ACC112 (cell line): ENCODE results near the gene C2orf72.
"Not testable (repeated sequence)": the region's sequence is repeated elsewhere in the genome, so short reads cannot be mapped to it uniquely, and the experiment has no call there.

Experiments used
- H2AFZ ChIP-seq: fragments of 200-600 bp; sonication (generic); one replicate; pipeline ENCODE4 v1.6.0; 2017; ENCODE audit warnings: antibody characterized with exemption, low read length; ENCODE audit not compliant: unreplicated experiment
- H3K27ac ChIP-seq: fragments of 200-600 bp; sonication (generic); 2 replicates; pipeline ENCODE4 v1.5.1; 2014; ENCODE audit warnings: low read depth, mild to moderate bottlenecking, antibody characterized with exemption, low read length, moderate library complexity
- H3K27me3 ChIP-seq: fragments of 200-600 bp; sonication (generic); 2 replicates; pipeline ENCODE4 v1.6.1; 2014; ENCODE audit warnings: mild to moderate bottlenecking, antibody characterized with exemption, low read length, moderate library complexity, mixed read lengths; ENCODE audit not compliant: insufficient read depth
- H3K36me3 ChIP-seq: fragments of 200-600 bp; sonication (generic); 2 replicates; pipeline ENCODE4 v1.6.1; 2016; ENCODE audit warnings: mild to moderate bottlenecking, antibody characterized with exemption, low read length, moderate library complexity, mixed read lengths; ENCODE audit not compliant: insufficient read depth
- H3K4me1 ChIP-seq: fragments of 200-600 bp; sonication (generic); one replicate; pipeline ENCODE4 v1.6.1; 2016; ENCODE audit warnings: low read length, mixed read lengths; ENCODE audit not compliant: insufficient read depth, unreplicated experiment, control insufficient read depth
- H3K4me3 ChIP-seq: fragments of 200-600 bp; sonication (generic); 2 replicates; pipeline ENCODE4 v1.5.1; 2014; ENCODE audit warnings: mild to moderate bottlenecking, low read depth, low read length
- H3K79me2 ChIP-seq: fragments of 200-600 bp; sonication (generic); one replicate; pipeline ENCODE4 v1.6.0; 2016; ENCODE audit warnings: low read length; ENCODE audit not compliant: control insufficient read depth, unreplicated experiment, insufficient read depth

C2orf72 gene

GRCh38 chr2:231056453-231057416 is 19.4 kb downstream of the C2orf72 start, which contains the start of gene PSMD1:
PSMD1 (plus strand) TSS chr2:231056867; CDS start chr2:231057026, 159 bp downstream.
- H3K27ac ChIP-seq, result peak within 1 kb of the TSS; percentile 69
- peaks cover 49% of the 10 kb centered on the region for H3K79me2 ChIP-seq
- H3K4me1 ChIP-seq, result peaks cover 30% of the 10 kb centered on the region
- H3K27me3 ChIP-seq, result no peaks in the 10 kb centered on the region
- H2AFZ ChIP-seq, result peak within 1 kb of the TSS; percentile 79
- peak within 1 kb of the TSS; percentile 92 for H3K4me3 ChIP-seq
- peaks cover 6% of the 10 kb centered on the region; the same call in 1 of the 2 replicates for H3K36me3 ChIP-seq

- Histone ChIP-seq H3K36me3 (peaks cover 14% of the 10 kb centered on the region), H3K4me3 (peak overlapping the region; percentile 92), H2AFZ (no peak overlapping the region), H3K27ac (peak overlapping the region; percentile 69), H3K27me3 (no peaks in the 10 kb centered on the region), H3K79me2 (peaks cover 58% of the 10 kb centered on the region), H3K4me1 (peaks cover 30% of the 10 kb centered on the region)
These were observed 20.3 kb downstream of the C2orf72 start for GRCh38 chr2:231057590-231057989.

GRCh38 chr2:231058761-231059550 is 21.6 kb downstream of the C2orf72 start:
- Histone ChIP-seq H3K27me3 (no peaks in the 10 kb centered on the region), H3K36me3 (peaks cover 24% of the 10 kb centered on the region), H3K27ac (peak overlapping the region; percentile 69), H2AFZ (no peak overlapping the region), H3K79me2 (peaks cover 69% of the 10 kb centered on the region), H3K4me3 (peak overlapping the region; percentile 92), H3K4me1 (peaks cover 30% of the 10 kb centered on the region)

GRCh38 chr2:231059756-231060155 is 22.4 kb downstream of the C2orf72 start:
- Histone ChIP-seq H3K27ac (peak overlapping the region; percentile 69; the same call in 1 of the 2 replicates), H3K27me3 (no peaks in the 10 kb centered on the region), H3K36me3 (peaks cover 27% of the 10 kb centered on the region), H2AFZ (no peak overlapping the region), H3K4me1 (peaks cover 30% of the 10 kb centered on the region), H3K4me3 (peak overlapping the region; percentile 32), H3K79me2 (peaks cover 69% of the 10 kb centered on the region)

- Histone ChIP-seq H3K4me1 (peaks cover 30% of the 10 kb centered on the region), H2AFZ (no peak overlapping the region), H3K27ac (no peak overlapping the region), H3K27me3 (no peaks in the 10 kb centered on the region), H3K36me3 (peaks cover 49% of the 10 kb centered on the region), H3K4me3 (no peak overlapping the region), H3K79me2 (peaks cover 62% of the 10 kb centered on the region)
These were observed 25.5 kb downstream of the C2orf72 start for GRCh38 chr2:231062776-231063175.

- Histone ChIP-seq H3K36me3 (peaks cover 54% of the 10 kb centered on the region), H3K27ac (no peak overlapping the region), H3K4me3 (no peak overlapping the region), H2AFZ (no peak overlapping the region), H3K27me3 (no peaks in the 10 kb centered on the region), H3K4me1 (peaks cover 31% of the 10 kb centered on the region), H3K79me2 (peaks cover 61% of the 10 kb centered on the region)
These were observed 26.0 kb downstream of the C2orf72 start for GRCh38 chr2:231063347-231063746.

GRCh38 chr2:231065966-231066365 is 28.6 kb downstream of the C2orf72 start:
- Histone ChIP-seq H3K4me1 (peaks cover 12% of the 10 kb centered on the region), H3K27ac (no peak overlapping the region), H2AFZ (no peak overlapping the region), H3K36me3 (peaks cover 69% of the 10 kb centered on the region), H3K27me3 (no peaks in the 10 kb centered on the region), H3K79me2 (peaks cover 41% of the 10 kb centered on the region), H3K4me3 (no peak overlapping the region)

GRCh38 chr2:231067531-231067930 is 30.2 kb downstream of the C2orf72 start:
- Histone ChIP-seq H3K79me2 (peaks cover 26% of the 10 kb centered on the region), H3K4me1 (peaks cover 12% of the 10 kb centered on the region), H3K36me3 (peaks cover 69% of the 10 kb centered on the region)
- not testable (repeated sequence) for H2AFZ ChIP-seq, H3K27ac ChIP-seq, H3K4me3 ChIP-seq, H3K27me3 ChIP-seq

GRCh38 chr2:231068525-231069222 is 31.4 kb downstream of the C2orf72 start:
- no peak overlapping the region for H2AFZ ChIP-seq
- peaks cover 19% of the 10 kb centered on the region for H3K79me2 ChIP-seq
- H3K4me1 ChIP-seq, result peaks cover 12% of the 10 kb centered on the region
- peak overlapping the region; percentile 23; the same call in 1 of the 2 replicates for H3K27ac ChIP-seq
- no peaks in the 10 kb centered on the region for H3K27me3 ChIP-seq
- no peak overlapping the region for H3K4me3 ChIP-seq
- peaks cover 67% of the 10 kb centered on the region for H3K36me3 ChIP-seq
